Right forelimb (tissue), 1 donor: ENCODE measurements around the gene DAD1.
"Not testable (repeated sequence)": the region's sequence is repeated elsewhere in the genome, so short reads cannot be mapped to it uniquely, and the experiment has no call there.

Source experiments
- DNase-seq: peaks from one replicate; pipeline ENCODE4 v3.0.0-alpha.2; 2018

The DAD1 gene

GRCh38 chr14:22549981-22550673 lies 38.9 kb downstream of the DAD1 start:
- DNase-seq = no peak

- DNase-seq = no peak
Measured at GRCh38 chr14:22549324-22549962, 39.6 kb downstream of the DAD1 start.

GRCh38 chr14:22547948-22548750 lies 40.9 kb downstream of the DAD1 start:
- DNase-seq = no peak

GRCh38 chr14:22547313-22547947 lies 41.6 kb downstream of the DAD1 start:
- no peak for DNase-seq

- no peak for DNase-seq
Measured at GRCh38 chr14:22546722-22547071, 42.3 kb downstream of the DAD1 start.

GRCh38 chr14:22545842-22546721 lies 42.9 kb downstream of the DAD1 start:
- DNase-seq = no peak

GRCh38 chr14:22544881-22545420 lies 44.1 kb downstream of the DAD1 start:
- no peak for DNase-seq

GRCh38 chr14:22544406-22544805 lies 44.6 kb downstream of the DAD1 start:
- DNase-seq = no peak

GRCh38 chr14:22543570-22544357 lies 45.3 kb downstream of the DAD1 start:
- not testable (repeated sequence) for DNase-seq

- DNase-seq = no peak
Measured at GRCh38 chr14:22542360-22542759, 46.7 kb downstream of the DAD1 start.

GRCh38 chr14:22541721-22542120 lies 47.3 kb downstream of the DAD1 start:
- no peak for DNase-seq

GRCh38 chr14:22540811-22541360 lies 48.1 kb downstream of the DAD1 start:
- no peak for DNase-seq

GRCh38 chr14:22540293-22540692 lies 48.7 kb downstream of the DAD1 start:
- no peak for DNase-seq

GRCh38 chr14:22539831-22540230 lies 49.2 kb downstream of the DAD1 start:
- DNase-seq = no peak

GRCh38 chr14:22538671-22539228 lies 50.3 kb downstream of the DAD1 start:
- DNase-seq = no peak

GRCh38 chr14:22537436-22538310 lies 51.4 kb downstream of the DAD1 start:
- no peak for DNase-seq

- DNase-seq = no peak
Measured at GRCh38 chr14:22536853-22537338, 52.1 kb downstream of the DAD1 start.

GRCh38 chr14:22535916-22536315 lies 53.1 kb downstream of the DAD1 start:
- DNase-seq = no peak

- DNase-seq = no peak
Measured at GRCh38 chr14:22535126-22535525, 53.9 kb downstream of the DAD1 start.
